Stimulated activated CD8-positive, alpha-beta memory T cell treated with anti-CD3 and anti-CD28 coated beads, Interleukin-4, amount 100 ng/mL, for 24 hours (primary cell): ENCODE results near the gene SSB.
"Not testable (repeated sequence)": the region's sequence is repeated elsewhere in the genome, so short reads cannot be mapped to it uniquely, and the experiment has no call there.

ENCODE experiments used
- DNase-seq: peaks from one replicate; pipeline ENCODE4 v3.0.0-alpha.2; 2020; ENCODE audit warnings: low read depth

Gene SSB

GRCh38 chr2:169838743-169839489 lies 40.2 kb downstream of the SSB start:
- no peak for DNase-seq

GRCh38 chr2:169839954-169840746 lies 41.5 kb downstream of the SSB start:
- no peak for DNase-seq

- no peak for DNase-seq
Observed at GRCh38 chr2:169840747-169841142, 42.1 kb downstream of the SSB start.

DNA sequence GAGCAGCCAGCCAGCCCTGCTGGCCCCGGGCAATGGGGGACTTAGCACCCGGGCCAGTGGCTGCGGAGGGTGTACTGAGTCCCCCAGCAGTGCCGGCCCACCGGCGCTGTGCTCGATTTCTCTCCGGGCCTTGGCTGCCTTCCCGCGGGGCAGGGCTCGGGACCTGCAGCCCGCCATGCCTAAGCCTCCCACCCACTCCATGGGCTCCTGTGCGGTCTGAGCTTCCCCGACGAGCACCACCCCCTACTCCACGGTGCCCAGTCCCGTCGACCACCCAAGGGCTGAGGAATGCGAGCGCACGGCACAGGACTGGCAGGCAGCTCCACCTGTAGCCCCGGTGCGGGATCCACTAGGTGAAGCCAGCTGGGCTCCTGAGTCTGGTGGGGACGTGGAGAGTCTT lies 43.0 kb downstream of the SSB start:
- DNase-seq: not testable (repeated sequence)

- no peak for DNase-seq
Observed at GRCh38 chr2:169845016-169845415, 46.3 kb downstream of the SSB start.

DNA sequence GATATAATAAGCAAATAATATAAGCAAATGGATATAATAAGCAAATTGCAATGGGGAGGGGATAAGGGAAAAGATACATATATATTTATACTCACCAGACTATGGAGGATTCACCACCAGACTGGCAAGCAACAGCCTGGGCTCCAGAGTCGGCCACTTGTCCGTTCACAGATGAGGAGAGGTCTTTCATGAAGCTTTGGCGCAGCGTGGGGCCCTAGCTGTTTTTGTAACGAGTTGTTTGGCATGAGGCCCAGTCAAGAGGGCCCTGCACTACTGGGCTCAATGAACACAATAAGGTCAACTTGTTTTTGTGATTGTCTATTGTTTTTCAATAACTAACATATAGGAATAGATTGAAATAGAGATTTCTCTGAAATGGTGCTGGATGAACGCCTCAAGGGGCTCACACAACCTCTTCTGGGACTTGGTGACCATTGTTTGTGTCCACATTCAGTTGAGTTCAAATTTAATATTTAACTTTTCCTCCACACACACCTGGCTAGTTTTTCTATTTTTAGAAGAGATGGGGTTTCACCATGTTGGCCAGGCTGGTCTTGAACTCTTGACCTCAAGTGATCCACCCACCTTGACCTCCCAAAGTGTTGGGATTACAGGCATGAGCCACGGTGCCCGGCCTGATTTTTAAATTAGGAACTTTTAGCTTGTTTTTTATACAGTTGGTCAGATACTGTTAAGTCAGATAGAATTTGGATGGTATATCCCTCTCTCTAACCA lies 50.5 kb downstream of the SSB start:
- DNase-seq: not testable (repeated sequence)

GRCh38 chr2:169849710-169850109 lies 51.0 kb downstream of the SSB start:
- DNase-seq: no peak

- no peak for DNase-seq
Observed at GRCh38 chr2:169853041-169853668, 54.5 kb downstream of the SSB start.

DNA sequence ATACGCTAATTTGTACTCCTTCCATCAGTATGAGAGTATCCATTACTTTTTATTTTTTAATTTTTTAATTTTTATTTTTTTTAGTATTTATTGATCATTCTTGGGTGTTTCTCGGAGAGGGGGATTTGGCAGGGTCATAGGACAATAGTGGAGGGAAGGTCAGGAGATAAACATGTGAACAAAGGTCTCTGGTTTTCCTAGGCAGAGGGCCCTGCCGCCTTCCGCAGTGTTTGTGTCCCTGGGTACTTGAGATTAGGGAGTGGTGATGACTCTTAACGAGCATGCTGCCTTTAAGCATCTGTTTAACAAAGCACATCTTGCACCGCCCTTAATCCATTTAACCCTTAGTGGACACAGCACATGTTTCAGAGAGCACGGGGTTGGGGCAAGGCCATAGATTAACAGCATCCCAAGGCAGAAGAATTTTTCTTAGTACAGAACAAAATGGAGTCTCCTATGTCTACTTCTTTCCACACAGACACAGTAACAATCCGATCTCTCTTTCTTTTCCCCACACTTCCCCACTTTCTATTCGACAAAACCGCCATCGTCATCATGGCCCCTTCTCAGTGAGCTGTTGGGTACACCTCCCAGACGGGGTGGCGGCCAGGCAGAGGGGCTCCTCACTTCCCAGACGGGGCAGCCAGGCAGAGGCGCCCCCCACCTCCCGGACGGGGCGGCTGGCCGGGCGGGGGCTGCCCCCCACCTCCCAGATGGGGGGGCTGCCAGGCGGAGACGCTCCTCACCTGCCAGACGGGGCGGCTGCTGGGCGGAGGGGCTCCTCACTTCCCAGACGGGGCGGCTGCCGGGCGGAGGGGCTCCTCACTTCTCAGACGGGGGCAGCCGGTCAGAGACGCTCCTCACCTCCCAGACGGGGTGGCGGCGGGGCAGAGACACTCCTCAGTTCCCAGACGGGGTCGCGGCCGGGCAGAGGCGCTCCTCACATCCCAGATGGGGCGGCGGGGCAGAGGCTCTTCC lies 56.9 kb downstream of the SSB start:
- DNase-seq: not testable (repeated sequence)

DNA sequence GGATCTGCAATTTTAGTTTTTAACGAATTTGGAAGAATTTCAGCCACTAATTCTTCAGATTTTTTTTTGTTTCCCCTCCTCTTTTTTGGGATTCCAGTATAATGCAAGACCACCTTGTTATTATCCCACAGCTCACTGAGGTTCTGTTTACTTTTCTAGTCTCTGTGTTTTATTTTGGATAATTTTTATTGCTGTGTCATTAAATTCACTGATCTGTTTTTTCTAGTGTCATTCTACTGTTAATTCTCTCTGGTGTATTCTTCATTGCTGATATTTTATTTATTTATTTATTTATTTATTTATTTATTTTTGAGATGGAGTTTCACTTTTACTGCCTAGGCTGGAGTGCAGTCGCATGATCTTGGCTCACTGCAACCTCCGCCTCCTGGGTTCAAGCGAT lies 60.8 kb downstream of the SSB start:
- DNase-seq: no peak

DNA sequence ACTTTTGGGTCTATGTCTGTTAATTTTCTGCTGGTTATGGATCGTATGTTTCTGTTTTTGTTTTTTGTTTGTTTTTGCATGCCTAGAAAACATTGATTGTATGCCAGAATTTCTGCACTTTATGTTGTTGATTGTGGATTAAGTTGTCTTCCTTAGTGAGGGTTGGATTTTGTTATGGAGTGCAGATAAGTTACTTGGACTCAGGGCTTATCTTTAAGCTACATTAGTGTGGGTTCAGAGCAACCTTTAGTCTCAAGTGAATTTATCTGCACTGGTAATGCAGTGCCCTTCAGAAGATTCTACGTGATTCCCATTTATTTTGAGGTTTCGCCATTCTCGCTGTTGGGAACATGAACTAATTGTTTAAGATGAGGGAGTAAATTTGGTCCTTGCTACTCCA lies 61.5 kb downstream of the SSB start:
- no peak for DNase-seq
